PFSK-1 (cell line): ENCODE data around the gene MISP.

ENCODE experiments used
- FOXP2 ChIP-seq: optimal IDR thresholded peaks from 2 replicates; pipeline ENCODE3; 2011; ENCODE audit warnings: borderline replicate concordance, control low read depth, inconsistent platforms; ENCODE audit not compliant: insufficient read depth; ENCODE audit errors: extremely low read length, extremely low read depth
- POLR2AphosphoS5 ChIP-seq: IDR thresholded peaks from 2 replicates; pipeline ENCODE4 v1.6.1; 2012; ENCODE audit warnings: low read depth, mild to moderate bottlenecking, control low read depth, low read length, moderate library complexity
- SIN3A ChIP-seq: IDR thresholded peaks from 2 replicates; pipeline ENCODE4 v1.6.1; 2012; ENCODE audit warnings: mild to moderate bottlenecking, low read length, moderate library complexity, borderline replicate concordance; ENCODE audit not compliant: insufficient read depth
- TAF1 ChIP-seq: IDR thresholded peaks from 2 replicates; pipeline ENCODE4 v1.6.1; 2012; ENCODE audit warnings: low read length, control low read depth, borderline replicate concordance; ENCODE audit not compliant: insufficient read depth
- TF ChIP-seq, protein P1 (sequence below), 2 experiments: IDR thresholded peaks; 2 replicates each; pipeline versions ENCODE4 v1.6.1 to v1.8.0; 2011 to 2012; ENCODE audit warnings: low read depth in 2 of 2, low read length in 2 of 2, control low read depth in 1 of 2, inconsistent platforms in 1 of 2, mild to moderate bottlenecking in 1 of 2, moderate library complexity in 1 of 2; ENCODE audit not compliant: insufficient read depth in 1 of 2

Gene MISP

DNA sequence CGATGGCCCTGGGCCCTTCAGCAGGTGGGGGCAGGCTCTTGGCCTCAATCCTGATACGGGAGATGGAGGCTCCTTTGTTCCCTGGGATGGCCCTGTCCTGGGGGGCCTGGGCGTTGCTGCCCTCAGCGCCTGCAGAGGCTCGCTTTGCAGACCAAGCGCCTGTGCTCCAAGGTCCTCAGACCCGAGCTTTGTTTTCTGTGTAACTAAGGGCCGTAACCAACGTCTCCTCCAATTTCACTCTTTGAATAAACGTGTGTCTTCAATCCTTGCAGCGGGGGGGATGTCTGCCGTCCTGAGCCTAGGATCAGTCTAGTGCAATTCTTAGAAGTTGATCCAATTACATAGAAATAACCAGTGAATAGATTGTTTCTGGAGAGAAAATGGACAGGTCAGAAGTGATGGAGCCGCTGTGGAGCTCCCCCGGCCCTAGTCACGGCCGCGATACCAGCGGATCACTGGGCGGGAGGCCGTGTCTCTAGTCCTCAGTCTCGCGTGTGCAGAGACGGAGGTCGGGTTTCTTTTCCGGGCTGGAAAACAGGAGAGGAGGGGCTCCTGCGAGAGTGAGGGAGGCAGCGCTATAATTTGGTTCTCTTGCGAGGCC lies 51.7 kb downstream of the MISP start:
- TF ChIP-seq FOXP2, result no peak
- no peak for TF ChIP-seq POLR2AphosphoS5
- no peak for TF ChIP-seq TAF1
- TF ChIP-seq SIN3A, result no peak
- TF ChIP-seq, protein P1, sequence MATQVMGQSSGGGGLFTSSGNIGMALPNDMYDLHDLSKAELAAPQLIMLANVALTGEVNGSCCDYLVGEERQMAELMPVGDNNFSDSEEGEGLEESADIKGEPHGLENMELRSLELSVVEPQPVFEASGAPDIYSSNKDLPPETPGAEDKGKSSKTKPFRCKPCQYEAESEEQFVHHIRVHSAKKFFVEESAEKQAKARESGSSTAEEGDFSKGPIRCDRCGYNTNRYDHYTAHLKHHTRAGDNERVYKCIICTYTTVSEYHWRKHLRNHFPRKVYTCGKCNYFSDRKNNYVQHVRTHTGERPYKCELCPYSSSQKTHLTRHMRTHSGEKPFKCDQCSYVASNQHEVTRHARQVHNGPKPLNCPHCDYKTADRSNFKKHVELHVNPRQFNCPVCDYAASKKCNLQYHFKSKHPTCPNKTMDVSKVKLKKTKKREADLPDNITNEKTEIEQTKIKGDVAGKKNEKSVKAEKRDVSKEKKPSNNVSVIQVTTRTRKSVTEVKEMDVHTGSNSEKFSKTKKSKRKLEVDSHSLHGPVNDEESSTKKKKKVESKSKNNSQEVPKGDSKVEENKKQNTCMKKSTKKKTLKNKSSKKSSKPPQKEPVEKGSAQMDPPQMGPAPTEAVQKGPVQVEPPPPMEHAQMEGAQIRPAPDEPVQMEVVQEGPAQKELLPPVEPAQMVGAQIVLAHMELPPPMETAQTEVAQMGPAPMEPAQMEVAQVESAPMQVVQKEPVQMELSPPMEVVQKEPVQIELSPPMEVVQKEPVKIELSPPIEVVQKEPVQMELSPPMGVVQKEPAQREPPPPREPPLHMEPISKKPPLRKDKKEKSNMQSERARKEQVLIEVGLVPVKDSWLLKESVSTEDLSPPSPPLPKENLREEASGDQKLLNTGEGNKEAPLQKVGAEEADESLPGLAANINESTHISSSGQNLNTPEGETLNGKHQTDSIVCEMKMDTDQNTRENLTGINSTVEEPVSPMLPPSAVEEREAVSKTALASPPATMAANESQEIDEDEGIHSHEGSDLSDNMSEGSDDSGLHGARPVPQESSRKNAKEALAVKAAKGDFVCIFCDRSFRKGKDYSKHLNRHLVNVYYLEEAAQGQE (IDR thresholded peaks at IDR 0.05; ENCODE audit: insufficient read depth in 1 of 2, low read depth in 2 of 2, low read length in 2 of 2), result no peak

- no peak for TF ChIP-seq POLR2AphosphoS5
- TF ChIP-seq FOXP2, result no peak
- no peak for TF ChIP-seq SIN3A
- TF ChIP-seq, protein P1 (IDR thresholded peaks at IDR 0.05; ENCODE audit: insufficient read depth in 1 of 2, low read depth in 2 of 2, low read length in 2 of 2), result no peak
- TF ChIP-seq TAF1, result no peak
Observed at GRCh38 chr19:803099-803561, 52.2 kb downstream of the MISP start.

- no peak for TF ChIP-seq SIN3A
- TF ChIP-seq FOXP2, result no peak
- TF ChIP-seq, protein P1 (IDR thresholded peaks at IDR 0.05; ENCODE audit: insufficient read depth in 1 of 2, low read depth in 2 of 2, low read length in 2 of 2), result no peak
- TF ChIP-seq POLR2AphosphoS5, result no peak
- TF ChIP-seq TAF1, result no peak
Observed at GRCh38 chr19:803686-804418, 52.9 kb downstream of the MISP start.

DNA sequence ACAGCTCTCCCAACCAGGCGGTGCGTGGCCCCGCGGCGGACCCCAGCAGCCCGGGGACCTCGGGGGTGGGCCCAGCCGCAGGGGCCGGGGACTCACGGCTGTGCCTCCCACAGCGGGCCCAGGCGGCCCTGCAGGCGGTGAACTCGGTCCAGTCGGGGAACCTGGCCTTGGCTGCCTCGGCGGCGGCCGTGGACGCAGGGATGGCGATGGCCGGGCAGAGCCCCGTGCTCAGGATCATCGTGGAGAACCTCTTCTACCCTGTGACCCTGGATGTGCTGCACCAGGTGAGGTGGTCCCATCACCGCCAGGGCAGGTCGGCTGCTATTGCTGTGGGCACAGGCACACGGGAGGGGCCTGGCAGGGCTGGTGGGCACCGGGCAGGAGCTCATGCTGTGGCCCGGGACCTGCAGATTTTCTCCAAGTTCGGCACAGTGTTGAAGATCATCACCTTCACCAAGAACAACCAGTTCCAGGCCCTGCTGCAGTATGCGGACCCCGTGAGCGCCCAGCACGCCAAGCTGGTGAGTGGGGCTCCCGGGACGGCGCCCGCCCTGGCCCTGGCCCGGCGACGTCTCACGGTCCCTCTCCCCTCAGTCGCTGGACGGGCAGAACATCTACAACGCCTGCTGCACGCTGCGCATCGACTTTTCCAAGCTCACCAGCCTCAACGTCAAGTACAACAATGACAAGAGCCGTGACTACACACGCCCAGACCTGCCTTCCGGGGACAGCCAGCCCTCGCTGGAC lies 53.7 kb downstream of the MISP start:
- no peak for TF ChIP-seq FOXP2
- TF ChIP-seq, protein P1 (IDR thresholded peaks at IDR 0.05; ENCODE audit: insufficient read depth in 1 of 2, low read depth in 2 of 2, low read length in 2 of 2), result no peak
- no peak for TF ChIP-seq TAF1
- no peak for TF ChIP-seq SIN3A
- no peak for TF ChIP-seq POLR2AphosphoS5
